Right ventricle myocardium inferior (tissue), 1 donor: ENCODE measurements around the gene TWF2. TPM values are rescaled to one million over a fixed set of nuclear protein-coding genes. Genes with fewer than 3 reads are reported as not detected.
A peak's percentile ranks its signal among the peaks of the same experiment; 100 is the strongest.

Experiments used
- ATAC-seq: fragments of 200-7000 bp; cut with Tn5 transposase; one replicate; pipeline ENCODE4 v1.9.1; 2020; ENCODE audit warnings: mild to moderate bottlenecking, moderate library complexity
- DNase-seq: peaks from one replicate; pipeline ENCODE4 v3.0.0; 2021; ENCODE audit errors: missing footprints
- intact Hi-C: fragments of 100-400 bp; cut with DNase I; formaldehyde crosslinking; loops from one replicate; pipeline ENCODE4 v1.11.0; 2022
- total RNA-seq: library from RNA; stranded (reverse); fragmentation: NEBNext Ultra II Directional; extraction: Animal tissue kit (Norgen Biotek cat#: 25700); gene quantifications from one replicate; pipeline ENCODE4 v1.2.1, GENCODE V29; 2021
- donor health status: DM: no; HTN: yes; CAD: no; lungs with severe emphysema.

TWF2 gene
- total RNA-seq, 1 donor from 2014 or later, result 120 TPM

- intact Hi-C loops, result loop anchor here (5.0 kb wide), 1 partner anchor 45 kb away; the partner anchor contains the start of gene POC1A
- no peak for ATAC-seq
- no peak for DNase-seq
Measured at GRCh38 chr3:52196977-52197376, 42.0 kb downstream of the TWF2 start.

- intact Hi-C loops, result loop anchor here (5.0 kb wide), 1 partner anchor 44 kb away; the partner anchor contains the start of gene POC1A
- DNase-seq (no peak), ATAC-seq (peak; percentile 32)
Measured at GRCh38 chr3:52195823-52196331, 43.1 kb downstream of the TWF2 start.

- no peak for ATAC-seq
- DNase-seq, result no peak
- intact Hi-C loops, result loop anchor here (5.0 kb wide), 1 partner anchor 43 kb away; the partner anchor contains the start of gene POC1A
Measured at GRCh38 chr3:52195291-52195597, 43.7 kb downstream of the TWF2 start.

GRCh38 chr3:52194485-52195290, 44.3 kb downstream of the TWF2 start:
- intact Hi-C loops, result loop anchor here (5.0 kb wide), 1 partner anchor 42 kb away; the partner anchor contains the start of gene POC1A
- DNase-seq (no peak), ATAC-seq (no peak)

- DNase-seq, result peak; percentile 86
- intact Hi-C loops, result no loop called here
- no peak for ATAC-seq
Measured at GRCh38 chr3:52193065-52193464, 45.9 kb downstream of the TWF2 start.

- ATAC-seq (no peak), DNase-seq (no peak)
- intact Hi-C loops, result no loop called here
Measured at GRCh38 chr3:52191663-52192062, 47.3 kb downstream of the TWF2 start.

- ATAC-seq, result peak; percentile 50
- intact Hi-C loops, result no loop called here
- DNase-seq, result no peak
Measured at GRCh38 chr3:52190294-52191074, 48.5 kb downstream of the TWF2 start.

- ATAC-seq, result no peak
- intact Hi-C loops, result no loop called here
Measured at GRCh38 chr3:52188556-52188955, 50.4 kb downstream of the TWF2 start.

GRCh38 chr3:52186729-52187128, 52.2 kb downstream of the TWF2 start:
- DNase-seq (no peak), ATAC-seq (no peak)
- intact Hi-C loops, result no loop called here

More at GRCh38 chr3:52188556-52188955, 50.4 kb downstream of the TWF2 start:
- no peak for DNase-seq

- no peak for ATAC-seq
Measured at GRCh38 chr3:52185837-52186236, 53.1 kb downstream of the TWF2 start.

GRCh38 chr3:52185311-52185710, 53.6 kb downstream of the TWF2 start:
- no peak for DNase-seq
- no peak for ATAC-seq
- intact Hi-C loops, result no loop called here

More at GRCh38 chr3:52185837-52186236, 53.1 kb downstream of the TWF2 start:
- no peak for DNase-seq
- intact Hi-C loops, result no loop called here

- intact Hi-C loops, result no loop called here
- DNase-seq (no peak), ATAC-seq (no peak)
Measured at GRCh38 chr3:52184690-52185089, 54.3 kb downstream of the TWF2 start.

GRCh38 chr3:52183786-52184445, 55.0 kb downstream of the TWF2 start:
- ATAC-seq (no peak), DNase-seq (no peak)
- intact Hi-C loops, result no loop called here

GRCh38 chr3:52182691-52183090, 56.3 kb downstream of the TWF2 start:
- ATAC-seq (no peak), DNase-seq (no peak)
- intact Hi-C loops, result no loop called here

GRCh38 chr3:52182196-52182595, 56.8 kb downstream of the TWF2 start:
- no peak for DNase-seq
- ATAC-seq, result peak; percentile 67
- intact Hi-C loops, result no loop called here

GRCh38 chr3:52181543-52181942, 57.4 kb downstream of the TWF2 start:
- intact Hi-C loops, result no loop called here
- no peak for ATAC-seq
- DNase-seq, result no peak
